HepG2 (cell line): ENCODE measurements around the gene ZKSCAN3. TPM values are rescaled to one million over a fixed set of nuclear protein-coding genes. Genes with fewer than 3 reads are reported as not detected.

Source experiments
- ATAC-seq: fragments of 200-7000 bp; cut with Tn5 transposase; 3 replicates; pipeline ENCODE4 v1.9.1; 2020; ENCODE audit warnings: mild to moderate bottlenecking, moderate library complexity
- BruUV-seq: library from RNA; stranded (reverse); fragments of 400-500 nt; replicated peaks from 2 replicates; lab custom pipeline; 2021; lab: Mats Ljungman, UMichigan
- CTCF ChIA-PET: fragments of 300-600 bp; formaldehyde crosslinking; extraction: SDS; loops from one replicate; lab custom pipeline; 2021; ENCODE audit warnings: low total read pairs, inconsistent platforms, low intra/inter-chr PET ratio; lab: Yijun Ruan, JAX
- POLR2A ChIA-PET: fragments of 350-600 bp; sonication (Branson Sonifier 250); formaldehyde crosslinking; loops from one replicate; lab custom pipeline; 2020; ENCODE audit warnings: antibody characterized with exemption, inconsistent platforms; lab: Yijun Ruan, JAX
- DNase-seq: peaks from one replicate; pipeline ENCODE4 v3.0.0-alpha.2; 2015; ENCODE audit warnings: low spot score
- FAIRE-seq: peaks from 3 replicates; lab custom pipeline; 2011; peaks lifted over from hg19 to GRCh38; lab: Jason Lieb, UNC
- H2AFZ ChIP-seq: one replicate; pipeline ENCODE4 v1.6.1; 2011; ENCODE audit warnings: low read length, inconsistent platforms
- H3K27ac ChIP-seq: fragments of 300-600 bp; 3 replicates; pipeline ENCODE4 v1.8.0; 2011; ENCODE audit warnings: mixed run types, mild to moderate bottlenecking, mixed read lengths, low read length, inconsistent platforms; ENCODE audit not compliant: insufficient read depth; ENCODE audit errors: extremely low read length
- H3K27me3 ChIP-seq, 2 experiments: fragments of 200-600 bp in 1 of 2; 2 replicates in 1 of 2; 3 replicates in 1 of 2; pipeline versions ENCODE4 v1.6.0 to v1.8.0; 2011; ENCODE audit warnings: low read length in 2 of 2, mild to moderate bottlenecking in 2 of 2, moderate library complexity in 2 of 2, inconsistent platforms in 1 of 2; ENCODE audit not compliant: insufficient read depth in 2 of 2, control insufficient read depth in 1 of 2
- H3K36me3 ChIP-seq, 2 experiments: fragments of 200-600 bp in 1 of 2; replicated peaks in 1 of 2; 2 replicates in 1 of 2; 3 replicates in 1 of 2; pipeline versions ENCODE4 v1.5.1 to v1.8.0; 2011; ENCODE audit warnings: low read length in 2 of 2, inconsistent platforms in 1 of 2; ENCODE audit not compliant: insufficient read depth in 2 of 2, control insufficient read depth in 1 of 2
- H3K4me1 ChIP-seq: 2 replicates; pipeline ENCODE4 v1.5.1; 2012; ENCODE audit warnings: low read length, inconsistent platforms; ENCODE audit not compliant: insufficient read depth
- H3K4me2 ChIP-seq: 2 replicates; pipeline ENCODE4 v1.6.0; 2011; ENCODE audit warnings: low read depth, low read length, inconsistent platforms
- H3K4me3 ChIP-seq, 3 experiments: fragments of 200-600 bp in 1 of 3; sonication (generic), shearing (Covaris generic) in 1 of 3; replicated peaks in 1 of 3; 2 replicates each; pipeline ENCODE4 v1.5.1; 2011 to 2016; ENCODE audit warnings: low read length in 3 of 3, inconsistent platforms in 2 of 3, low read depth in 2 of 3, mild to moderate bottlenecking in 2 of 3, control low read depth in 1 of 3, mixed read lengths in 1 of 3; ENCODE audit not compliant: insufficient read depth in 1 of 3
- H3K79me2 ChIP-seq: one replicate; pipeline ENCODE4 v1.6.1; 2011; ENCODE audit warnings: low read length, inconsistent platforms; ENCODE audit not compliant: insufficient read depth
- H3K9ac ChIP-seq: 2 replicates; pipeline ENCODE4 v1.6.0; 2011; ENCODE audit warnings: mild to moderate bottlenecking, low read depth, low read length, inconsistent platforms; ENCODE audit not compliant: insufficient read depth
- H3K9me3 ChIP-seq: 2 replicates; pipeline ENCODE4 v1.5.1; 2012; ENCODE audit warnings: mild to moderate bottlenecking, low read length
- H4K20me1 ChIP-seq: 2 replicates; pipeline ENCODE4 v1.6.0; 2011; ENCODE audit warnings: inconsistent platforms, mild to moderate bottlenecking, low read length, moderate library complexity; ENCODE audit not compliant: insufficient read depth
- ZFY ChIP-seq: sonication (generic); formaldehyde crosslinking; IDR thresholded peaks from 2 replicates; pipeline ENCODE4 v1.4.0; 2020; ENCODE audit warnings: missing genetic modification reagents
- ZNF235 ChIP-seq: sonication (generic); formaldehyde crosslinking; IDR thresholded peaks from 2 replicates; pipeline ENCODE4 v1.8.1; 2023; ENCODE audit warnings: mild to moderate bottlenecking, missing genetic modification reagents, borderline replicate concordance
- ZNF264 ChIP-seq: sonication (generic); formaldehyde crosslinking; IDR thresholded peaks from 2 replicates; pipeline ENCODE4 v1.4.0; 2020; ENCODE audit warnings: missing genetic modification reagents
- ZNF552 ChIP-seq: sonication (generic); formaldehyde crosslinking; IDR thresholded peaks from 2 replicates; pipeline ENCODE4 v1.9.0; 2022; ENCODE audit warnings: missing genetic modification reagents, mild to moderate bottlenecking, borderline replicate concordance
- ZNF766 ChIP-seq: sonication (generic); formaldehyde crosslinking; IDR thresholded peaks from 2 replicates; pipeline ENCODE4 v1.5.0; 2020; ENCODE audit warnings: missing genetic modification reagents, borderline replicate concordance
- WGBS: methylation state at CpG from one replicate; pipeline ENCODE4 v1.1.6; 2017; ENCODE audit warnings: low lambda C conversion rate; 5-methylcytosine and 5-hydroxymethylcytosine counted together
- in situ Hi-C: cut with HindIII; loops from 2 replicates; pipeline ENCODE4 v1.10.0; 2017; ENCODE audit warnings: low pct_unique_long_range_greater_than_20kb; ENCODE audit not compliant: extremely low pct_ligation_motif_present
- intact Hi-C: fragments of 100-400 bp; cut with micrococcal nuclease; formaldehyde crosslinking; loops from one replicate; pipeline ENCODE4 v1.10.0; 2022; ENCODE audit not compliant: unreplicated experiment
- polyA plus RNA-seq, 8 experiments: library from polyadenylated mRNA; depleted of rRNA in 3 of 8; stranded (reverse) in 7 of 8; unstranded in 1 of 8; fragments of >200 nt; fragmentation: Illumina TruSeq in 4 of 8; extraction: Trizol in 4 of 8; gene quantifications; 2 replicates each; pipeline versions ENCODE4 v1.2.1 to v1.2.3, GENCODE V29; 2011 to 2016; ENCODE audit warnings: low read depth in 4 of 8, missing spikeins in 1 of 8, mixed read lengths in 1 of 8; ENCODE audit not compliant: insufficient read depth in 1 of 8
- total RNA-seq, 5 experiments: library from RNA; depleted of rRNA; stranded (reverse); fragments of >200 nt; fragmentation: Illumina TruSeq; extraction: Trizol; gene quantifications; 2 replicates each; pipeline ENCODE4 v1.2.3, GENCODE V29; 2016; ENCODE audit warnings: low read depth in 1 of 5
- TF ChIP-seq, protein P1 (sequence below): sonication (generic); formaldehyde crosslinking; IDR thresholded peaks from 2 replicates; pipeline ENCODE4 v1.8.1; 2023; ENCODE audit warnings: mild to moderate bottlenecking, missing genetic modification reagents
- TF ChIP-seq, protein P2 (sequence below): IDR thresholded peaks from 2 replicates; pipeline ENCODE4 v1.6.1; 2012; ENCODE audit warnings: inconsistent platforms
- TF ChIP-seq, protein P3 (sequence below): sonication (generic); formaldehyde crosslinking; IDR thresholded peaks from 2 replicates; pipeline ENCODE4 v1.4.0; 2020; ENCODE audit warnings: missing genetic modification reagents
- TF ChIP-seq, protein P4 (sequence below): sonication (generic); formaldehyde crosslinking; IDR thresholded peaks from 2 replicates; pipeline ENCODE4 v1.8.0; 2022; ENCODE audit warnings: mild to moderate bottlenecking, missing genetic modification reagents, borderline replicate concordance

The ZKSCAN3 gene
- total and polyA plus RNA-seq, 2 of the 13 experiments (the other 11 are each of a cell fraction or from before 2014, with no cell fraction given): 3.3 to 7.4 TPM

DNA sequence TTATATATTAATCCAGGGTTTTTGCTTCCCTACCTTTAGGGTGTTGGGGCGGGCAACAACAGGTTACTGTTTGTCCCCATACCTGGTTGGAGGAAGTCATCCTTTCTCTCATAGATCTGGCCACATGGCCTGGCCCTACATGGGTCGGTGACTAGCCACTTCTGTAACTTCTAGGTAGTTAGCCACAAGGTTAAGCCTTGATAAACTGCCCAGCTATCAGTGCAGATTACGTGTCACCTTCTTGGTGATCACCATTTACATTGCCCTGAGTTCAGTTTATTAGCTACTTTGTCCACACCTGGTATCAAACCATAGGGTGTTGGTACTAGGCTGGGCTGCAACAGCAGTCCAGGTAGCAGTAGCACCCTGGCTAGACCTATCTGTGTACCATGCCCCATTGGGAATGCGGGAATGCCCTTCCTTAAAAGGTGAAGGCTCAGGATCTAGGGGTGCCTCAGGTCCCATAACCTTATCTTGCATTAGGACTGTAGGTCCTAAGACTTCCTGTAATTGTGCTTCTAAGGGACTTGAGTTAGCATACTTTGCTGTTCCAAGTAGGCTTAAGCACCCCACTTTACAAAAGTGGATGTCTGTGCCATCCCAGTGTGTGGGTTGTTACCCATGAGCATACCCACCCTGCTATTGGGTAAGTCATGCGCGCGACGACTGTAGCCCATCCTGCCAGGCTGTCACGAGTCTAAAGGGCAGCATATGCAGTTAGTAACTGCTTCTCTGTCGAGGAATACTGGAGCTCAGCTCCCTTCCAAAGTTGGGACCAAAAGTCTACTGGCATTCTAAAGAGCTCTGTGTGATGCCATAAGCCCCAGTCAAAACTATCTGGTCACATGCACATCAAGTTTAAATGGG lies 5.2 kb downstream of the ZKSCAN3 start (continued):
- TF ChIP-seq, protein P1, sequence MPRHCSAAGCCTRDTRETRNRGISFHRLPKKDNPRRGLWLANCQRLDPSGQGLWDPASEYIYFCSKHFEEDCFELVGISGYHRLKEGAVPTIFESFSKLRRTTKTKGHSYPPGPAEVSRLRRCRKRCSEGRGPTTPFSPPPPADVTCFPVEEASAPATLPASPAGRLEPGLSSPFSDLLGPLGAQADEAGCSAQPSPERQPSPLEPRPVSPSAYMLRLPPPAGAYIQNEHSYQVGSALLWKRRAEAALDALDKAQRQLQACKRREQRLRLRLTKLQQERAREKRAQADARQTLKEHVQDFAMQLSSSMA (CRISPR knock-in tag): no peak
- TF ChIP-seq ZNF264 (CRISPR knock-in tag): 0 out of 2 replicates have a peak, but pooled peaks have one; percentile 10
- TF ChIP-seq, protein P2, sequence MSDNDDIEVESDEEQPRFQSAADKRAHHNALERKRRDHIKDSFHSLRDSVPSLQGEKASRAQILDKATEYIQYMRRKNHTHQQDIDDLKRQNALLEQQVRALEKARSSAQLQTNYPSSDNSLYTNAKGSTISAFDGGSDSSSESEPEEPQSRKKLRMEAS: 0 out of 2 replicates have a peak, but pooled peaks have one; percentile 17
- TF ChIP-seq ZNF766 (CRISPR knock-in tag): 0 out of 2 replicates have a peak, but pooled peaks have one; percentile 42
- no peak for TF ChIP-seq ZNF552 (CRISPR knock-in tag)
- TF ChIP-seq, all 625 proteins: peak for 9

DNA sequence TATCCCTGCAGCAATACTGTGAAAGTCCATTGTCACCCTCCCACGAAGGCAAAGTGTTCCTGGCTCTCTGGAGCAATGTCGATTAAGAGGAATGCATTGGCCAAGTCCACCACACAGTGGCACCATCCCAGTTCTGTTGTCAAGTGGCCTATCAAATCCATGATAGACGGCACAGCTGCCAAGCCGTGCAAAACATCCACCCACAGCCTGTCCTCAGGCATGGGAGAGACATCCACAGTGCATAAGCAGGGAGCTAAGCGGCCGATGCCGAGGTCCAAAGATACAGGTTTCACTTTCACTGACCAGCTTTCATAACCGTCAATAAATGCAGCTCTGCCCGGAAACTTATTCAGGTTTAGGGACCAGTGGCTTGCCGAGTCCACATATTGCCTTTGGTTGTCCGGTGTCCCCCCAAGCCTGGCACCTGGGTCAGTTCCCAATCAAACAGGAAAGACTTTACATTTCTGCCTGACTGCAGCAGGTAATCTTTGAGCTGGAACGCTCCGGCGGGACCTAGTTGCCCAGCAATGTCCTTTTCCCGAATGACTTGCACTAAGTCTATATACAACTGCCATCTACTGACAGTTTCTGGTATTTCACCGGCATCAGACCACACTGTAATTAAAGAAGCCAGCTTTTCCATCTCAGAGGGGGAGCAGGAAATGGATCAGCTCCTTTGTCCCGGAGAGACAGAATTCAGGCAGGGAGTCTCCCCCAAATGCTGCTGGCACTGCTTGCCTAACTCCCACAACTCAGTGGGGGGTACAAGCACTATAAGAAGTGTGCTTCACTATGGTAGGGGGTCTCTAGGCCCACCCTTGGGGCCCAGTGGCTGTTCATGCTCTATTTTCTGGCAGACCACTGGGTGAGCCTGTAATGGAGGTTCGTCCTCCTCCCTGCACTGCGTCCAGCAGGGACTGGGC lies 6.3 kb downstream of the ZKSCAN3 start:
- Histone ChIP-seq H3K27me3 (no peaks in the 10 kb centered on the region; a peak in 1 of 5 replicates), H3K4me2 (peak overlapping the region; percentile 80), H3K79me2 (peaks cover 17% of the 10 kb centered on the region), H3K9me3 (no peaks in the 10 kb centered on the region), H4K20me1 (no peaks in the 10 kb centered on the region), H2AFZ (peak overlapping the region; percentile 47), H3K4me3 (peak overlapping the region; percentile 70 to 82 (median 77)), H3K27ac (peak overlapping the region; percentile 75), H3K9ac (peak overlapping the region; percentile 75), H3K4me1 (peaks cover 33% of the 10 kb centered on the region), H3K36me3 (no peaks in the 10 kb centered on the region)
- TSS peak; percentile 84 for BruUV-seq
- intact Hi-C loops (loop anchor here (1.0 to 2.0 kb wide), 7 partner anchors 27 to 222 kb away; partner anchors contain the start of genes PGBD1, ZKSCAN4, ZKSCAN8 and ZSCAN26), in situ Hi-C loops (loop anchor here (5.0 kb wide), 1 partner anchor 224 kb away; no protein-coding TSS in a partner anchor)
- WGBS: 12% methylated on average over 14 of the region's 19 CpGs
- CTCF ChIA-PET: interaction anchor here (0.7 to 1.6 kb wide), 5 partner anchors 75 to 329 kb away, joined by 3 to 13 read pairs (median 3); partner anchors contain the start of gene PGBD1
- POLR2A ChIA-PET: interaction anchor here (0.8 to 3.8 kb wide), 25 partner anchors 8 to 546 kb away, joined by 3 to 35 read pairs (median 7); partner anchors contain the start of genes PGBD1, ZKSCAN4, ZKSCAN8 and ZSCAN16
- DNase-seq (peak; percentile 90), ATAC-seq (peak; percentile 89), FAIRE-seq (peak; percentile 94)
- TF ChIP-seq, protein P3, sequence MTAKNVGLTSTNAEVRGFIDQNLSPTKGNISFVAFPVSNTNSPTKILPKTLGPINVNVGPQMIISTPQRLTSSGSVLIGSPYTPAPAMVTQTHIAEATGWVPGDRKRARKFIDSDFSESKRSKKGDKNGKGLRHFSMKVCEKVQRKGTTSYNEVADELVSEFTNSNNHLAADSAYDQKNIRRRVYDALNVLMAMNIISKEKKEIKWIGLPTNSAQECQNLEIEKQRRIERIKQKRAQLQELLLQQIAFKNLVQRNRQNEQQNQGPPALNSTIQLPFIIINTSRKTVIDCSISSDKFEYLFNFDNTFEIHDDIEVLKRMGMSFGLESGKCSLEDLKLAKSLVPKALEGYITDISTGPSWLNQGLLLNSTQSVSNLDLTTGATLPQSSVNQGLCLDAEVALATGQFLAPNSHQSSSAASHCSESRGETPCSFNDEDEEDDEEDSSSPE: peak; percentile 52; the same call in 1 of the 2 replicates
- TF ChIP-seq ZFY (CRISPR knock-in tag) (peak; percentile 40; the same call in 1 of the 2 replicates), ZNF235 (CRISPR knock-in tag) (no peak)
- TF ChIP-seq, protein P4, sequence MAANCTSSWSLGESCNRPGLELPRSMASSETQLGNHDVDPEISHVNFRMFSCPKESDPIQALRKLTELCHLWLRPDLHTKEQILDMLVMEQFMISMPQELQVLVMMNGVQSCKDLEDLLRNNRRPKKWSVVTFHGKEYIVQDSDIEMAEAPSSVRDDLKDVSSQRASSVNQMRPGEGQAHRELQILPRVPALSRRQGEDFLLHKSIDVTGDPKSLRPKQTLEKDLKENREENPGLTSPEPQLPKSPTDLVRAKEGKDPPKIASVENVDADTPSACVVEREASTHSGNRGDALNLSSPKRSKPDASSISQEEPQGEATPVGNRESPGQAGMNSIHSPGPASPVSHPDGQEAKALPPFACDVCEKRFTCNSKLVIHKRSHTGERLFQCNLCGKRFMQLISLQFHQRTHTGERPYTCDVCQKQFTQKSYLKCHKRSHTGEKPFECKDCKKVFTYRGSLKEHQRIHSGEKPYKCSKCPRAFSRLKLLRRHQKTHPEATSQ (CRISPR knock-in tag): peak; percentile 39; the same call in 1 of the 2 replicates
